GM19395 (cell line): ENCODE measurements around the gene HOMEZ.
"Not testable (repeated sequence)": the region's sequence is repeated elsewhere in the genome, so short reads cannot be mapped to it uniquely, and the experiment has no call there.

Experiments used
- ATAC-seq: cut with Tn5 transposase; IDR thresholded peaks from one replicate; pipeline ENCODE4 v1.9.1; 2021; ENCODE audit warnings: mild to moderate bottlenecking, moderate library complexity; ENCODE audit not compliant: unreplicated experiment

HOMEZ gene

GRCh38 chr14:23228812-23229211, 57.1 kb downstream of the HOMEZ start:
- no peak for ATAC-seq

GRCh38 chr14:23227566-23227965, 58.4 kb downstream of the HOMEZ start:
- ATAC-seq, result no peak

GRCh38 chr14:23224958-23225357, 61.0 kb downstream of the HOMEZ start:
- not testable (repeated sequence) for ATAC-seq
